Kidney epithelial cell (primary cell): ENCODE measurements around the gene MAP1B. TPM values are rescaled to one million over a fixed set of nuclear protein-coding genes. Genes with fewer than 3 reads are reported as not detected.

Experiments used
- DNase-seq: peaks from one replicate; pipeline ENCODE4 v3.0.0-alpha.2; 2010; ENCODE audit warnings: low read depth
- H3K27me3 ChIP-seq: 2 replicates; pipeline ENCODE4 v1.6.0; 2011; ENCODE audit warnings: low read length; ENCODE audit not compliant: control insufficient read depth, insufficient read depth
- H3K36me3 ChIP-seq: 2 replicates; pipeline ENCODE4 v1.5.1; 2011; ENCODE audit warnings: low read length; ENCODE audit not compliant: control insufficient read depth, insufficient read depth
- H3K4me3 ChIP-seq: 2 replicates; pipeline ENCODE4 v1.5.1; 2011; ENCODE audit warnings: low read depth, mild to moderate bottlenecking, control low read depth, low read length
- CTCF ChIP-seq: IDR thresholded peaks from 2 replicates; pipeline ENCODE4 v1.5.1; 2011; ENCODE audit warnings: mild to moderate bottlenecking, moderate library complexity, low read length, control low read depth, inconsistent platforms; ENCODE audit not compliant: insufficient read depth, poor library complexity, severe bottlenecking
- total RNA-seq: library from RNA; depleted of rRNA; stranded (reverse); fragments of >200 nt; gene quantifications from 2 replicates; pipeline ENCODE4 v1.2.3, GENCODE V29; 2015

The MAP1B gene
- total RNA-seq, 1 donor from 2014 or later: 136 TPM

- no peaks in the 10 kb centered on the region for H3K27me3 ChIP-seq
- TF ChIP-seq CTCF: no peak
- H3K4me3 ChIP-seq: no peak overlapping the region
- DNase-seq: no peak
- H3K36me3 ChIP-seq: no peaks in the 10 kb centered on the region
These were observed 109.5 kb downstream of the MAP1B start for GRCh38 chr5:72216756-72217155.

GRCh38 chr5:72221099-72221498 is 113.8 kb downstream of the MAP1B start:
- no peaks in the 10 kb centered on the region for H3K27me3 ChIP-seq
- DNase-seq: no peak
- H3K36me3 ChIP-seq: no peaks in the 10 kb centered on the region
- H3K4me3 ChIP-seq: no peak overlapping the region
- no peak for TF ChIP-seq CTCF

- no peaks in the 10 kb centered on the region for H3K36me3 ChIP-seq
- DNase-seq: no peak
- TF ChIP-seq CTCF: no peak
- H3K27me3 ChIP-seq: no peaks in the 10 kb centered on the region
- H3K4me3 ChIP-seq: no peak overlapping the region
These were observed 114.3 kb downstream of the MAP1B start for GRCh38 chr5:72221541-72221940.

- no peak for TF ChIP-seq CTCF
- DNase-seq: no peak
- Histone ChIP-seq H3K27me3 (no peaks in the 10 kb centered on the region), H3K4me3 (no peak overlapping the region), H3K36me3 (no peaks in the 10 kb centered on the region)
These were observed 115.2 kb downstream of the MAP1B start for GRCh38 chr5:72222521-72222920.

- TF ChIP-seq CTCF: no peak
These were observed 116.1 kb downstream of the MAP1B start for GRCh38 chr5:72223371-72223770.

GRCh38 chr5:72224946-72225463 is 117.7 kb downstream of the MAP1B start:
- DNase-seq: no peak
- Histone ChIP-seq H3K36me3 (no peaks in the 10 kb centered on the region), H3K27me3 (no peaks in the 10 kb centered on the region), H3K4me3 (no peak overlapping the region)
- TF ChIP-seq CTCF: no peak

More at GRCh38 chr5:72223371-72223770, 116.1 kb downstream of the MAP1B start:
- no peak for DNase-seq
- Histone ChIP-seq H3K36me3 (no peaks in the 10 kb centered on the region), H3K4me3 (no peak overlapping the region), H3K27me3 (no peaks in the 10 kb centered on the region)
